Stimulated activated CD8-positive, alpha-beta memory T cell treated with anti-CD3 and anti-CD28 coated beads, Interleukin-2, amount 100 ng/mL, for 1 hour (primary cell): Measurements from ENCODE around the gene PCARE.
A peak's percentile ranks its signal among the peaks of the same experiment; 100 is the strongest.
"Not testable (repeated sequence)": the region's sequence is repeated elsewhere in the genome, so short reads cannot be mapped to it uniquely, and the experiment has no call there.

Experiments used
- DNase-seq, 2 donors: peaks; one replicate each; pipeline ENCODE4 v3.0.0-alpha.2; 2020; ENCODE audit warnings: low read depth in 2 of 2

PCARE gene

GRCh38 chr2:29074411-29074810, at the start of gene PCARE:
PCARE (minus strand) TSS chr2:29074523; CDS start chr2:29074261, 262 bp downstream.
- DNase-seq = no peak

- DNase-seq = no peak
Observed at GRCh38 chr2:29123617-29124349, 49.5 kb upstream of the PCARE start.

GRCh38 chr2:29120846-29121245, 46.5 kb upstream of the PCARE start:
- no peak for DNase-seq

GRCh38 chr2:29119211-29119610, 44.9 kb upstream of the PCARE start:
- no peak for DNase-seq

- DNase-seq = no peak
Observed at GRCh38 chr2:29117636-29118303, 43.4 kb upstream of the PCARE start.

- DNase-seq = peak; percentile 34 to 38
Observed at GRCh38 chr2:29115797-29116781, 41.8 kb upstream of the PCARE start.

GRCh38 chr2:29114946-29115609, 40.8 kb upstream of the PCARE start, which contains the start of gene CLIP4:
CLIP4 (plus strand) TSS chr2:29115415; CDS start chr2:29121389, 5,974 bp downstream.
- DNase-seq = peak; percentile 46 to 56

GRCh38 chr2:29114586-29114945, 40.2 kb upstream of the PCARE start:
- DNase-seq = no peak

- DNase-seq = no peak
Observed at GRCh38 chr2:29113891-29114321, 39.6 kb upstream of the PCARE start.

- DNase-seq = no peak
Observed at GRCh38 chr2:29113027-29113686, 38.8 kb upstream of the PCARE start.

- DNase-seq = no peak
Observed at GRCh38 chr2:29112379-29112778, 38.1 kb upstream of the PCARE start.

- DNase-seq = no peak
Observed at GRCh38 chr2:29110916-29111535, 36.7 kb upstream of the PCARE start.

GRCh38 chr2:29109246-29109645, 34.9 kb upstream of the PCARE start:
- DNase-seq = no peak

GRCh38 chr2:29108225-29108624, 33.9 kb upstream of the PCARE start:
- DNase-seq = no peak

GRCh38 chr2:29107547-29107946, 33.2 kb upstream of the PCARE start:
- not testable (repeated sequence) for DNase-seq

- no peak for DNase-seq
Observed at GRCh38 chr2:29106980-29107388, 32.7 kb upstream of the PCARE start.

- DNase-seq = no peak
Observed at GRCh38 chr2:29106256-29106655, 31.9 kb upstream of the PCARE start.

GRCh38 chr2:29105375-29105774, 31.1 kb upstream of the PCARE start:
- DNase-seq = no peak

- DNase-seq = no peak
Observed at GRCh38 chr2:29104688-29105087, 30.4 kb upstream of the PCARE start.

GRCh38 chr2:29100564-29100963, 26.2 kb upstream of the PCARE start:
- no peak for DNase-seq
